Measurements from ENCODE around the gene TSHZ2. TPM values are rescaled to one million over a fixed set of nuclear protein-coding genes. Genes with fewer than 3 reads are reported as not detected.

TSHZ2 gene
- total RNA-seq, 2 experiments from 2014 or later = 0.38 to 0.54 TPM

DNA sequence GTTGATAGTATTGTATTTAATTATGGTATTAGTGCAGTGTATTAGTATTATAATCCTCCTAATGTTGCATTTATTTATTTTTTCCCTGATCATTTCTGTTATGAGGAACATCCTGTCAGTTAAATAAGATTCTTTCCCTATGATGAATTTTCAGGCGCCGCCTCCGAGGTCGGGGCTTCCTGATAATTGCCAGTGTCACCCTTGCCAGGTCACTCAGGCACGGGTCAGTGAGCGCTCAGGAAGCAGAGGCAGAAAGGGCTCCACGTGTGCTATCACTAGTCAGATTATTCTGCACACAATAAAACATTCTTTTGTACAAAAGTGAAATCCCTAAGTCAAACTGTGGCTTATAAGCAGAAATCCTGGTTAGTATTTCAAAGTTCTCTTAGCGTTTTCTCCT lies 64.8 kb downstream of the TSHZ2 start:
- intact Hi-C loops (cut with micrococcal nuclease) = no loop called here
- TF ChIP-seq, protein P1, sequence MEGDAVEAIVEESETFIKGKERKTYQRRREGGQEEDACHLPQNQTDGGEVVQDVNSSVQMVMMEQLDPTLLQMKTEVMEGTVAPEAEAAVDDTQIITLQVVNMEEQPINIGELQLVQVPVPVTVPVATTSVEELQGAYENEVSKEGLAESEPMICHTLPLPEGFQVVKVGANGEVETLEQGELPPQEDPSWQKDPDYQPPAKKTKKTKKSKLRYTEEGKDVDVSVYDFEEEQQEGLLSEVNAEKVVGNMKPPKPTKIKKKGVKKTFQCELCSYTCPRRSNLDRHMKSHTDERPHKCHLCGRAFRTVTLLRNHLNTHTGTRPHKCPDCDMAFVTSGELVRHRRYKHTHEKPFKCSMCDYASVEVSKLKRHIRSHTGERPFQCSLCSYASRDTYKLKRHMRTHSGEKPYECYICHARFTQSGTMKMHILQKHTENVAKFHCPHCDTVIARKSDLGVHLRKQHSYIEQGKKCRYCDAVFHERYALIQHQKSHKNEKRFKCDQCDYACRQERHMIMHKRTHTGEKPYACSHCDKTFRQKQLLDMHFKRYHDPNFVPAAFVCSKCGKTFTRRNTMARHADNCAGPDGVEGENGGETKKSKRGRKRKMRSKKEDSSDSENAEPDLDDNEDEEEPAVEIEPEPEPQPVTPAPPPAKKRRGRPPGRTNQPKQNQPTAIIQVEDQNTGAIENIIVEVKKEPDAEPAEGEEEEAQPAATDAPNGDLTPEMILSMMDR (IDR thresholded peaks at IDR 0.05) = no peak
- Mint-ChIP-seq H3K9me3 (no peaks in the 10 kb centered on the region), H3K4me3 (no peak overlapping the region), H3K36me3 (ENCODE audit: low read depth) (no peaks in the 10 kb centered on the region), H3K4me1 (ENCODE audit: low read depth) (peaks cover 5% of the 10 kb centered on the region), H3K27ac (no peak overlapping the region), H3K27me3 (no peaks in the 10 kb centered on the region)
- ATAC-seq = no peak
- DNase-seq = no peak
- POLR2A ChIA-PET = no interaction called here
- CTCF ChIA-PET = no interaction called here

DNA sequence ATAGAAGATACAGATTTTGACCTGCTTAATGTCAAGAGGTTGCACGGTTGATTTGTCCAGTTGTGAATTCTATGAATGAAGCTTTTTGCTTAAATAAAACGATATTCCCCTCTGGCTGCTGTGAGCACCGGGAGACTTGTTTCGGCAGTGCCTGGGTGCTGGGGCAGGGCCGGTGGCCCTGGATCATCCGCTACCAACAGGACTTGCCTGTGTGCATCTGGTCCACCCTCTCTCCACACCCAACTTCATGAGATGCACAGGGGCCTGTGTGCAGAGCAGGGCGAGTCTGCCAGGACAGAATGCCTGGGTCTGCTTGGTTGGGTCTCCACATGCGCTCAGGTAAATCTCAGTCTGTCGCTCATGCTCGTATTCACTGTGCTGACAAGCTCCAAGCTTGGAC lies 65.5 kb downstream of the TSHZ2 start:
- no peaks in the 10 kb centered on the region for H3K9me3 Mint-ChIP-seq
- no peaks in the 10 kb centered on the region for H3K36me3 Mint-ChIP-seq (ENCODE audit: low read depth)
- intact Hi-C loops (cut with micrococcal nuclease) = no loop called here
- H3K4me3 Mint-ChIP-seq = no peak overlapping the region
- no peak for DNase-seq
- TF ChIP-seq, protein P1 (IDR thresholded peaks at IDR 0.05) = no peak
- H3K27ac Mint-ChIP-seq = no peak overlapping the region
- H3K27me3 Mint-ChIP-seq = no peaks in the 10 kb centered on the region
- ChIA-PET POLR2A (no interaction called here), CTCF (interaction anchor here (0.5 kb wide), 1 partner anchor 736 kb away, joined by 3 read pairs; no protein-coding TSS in a partner anchor)
- peaks cover 5% of the 10 kb centered on the region for H3K4me1 Mint-ChIP-seq (ENCODE audit: low read depth)
- no peak for ATAC-seq

DNA sequence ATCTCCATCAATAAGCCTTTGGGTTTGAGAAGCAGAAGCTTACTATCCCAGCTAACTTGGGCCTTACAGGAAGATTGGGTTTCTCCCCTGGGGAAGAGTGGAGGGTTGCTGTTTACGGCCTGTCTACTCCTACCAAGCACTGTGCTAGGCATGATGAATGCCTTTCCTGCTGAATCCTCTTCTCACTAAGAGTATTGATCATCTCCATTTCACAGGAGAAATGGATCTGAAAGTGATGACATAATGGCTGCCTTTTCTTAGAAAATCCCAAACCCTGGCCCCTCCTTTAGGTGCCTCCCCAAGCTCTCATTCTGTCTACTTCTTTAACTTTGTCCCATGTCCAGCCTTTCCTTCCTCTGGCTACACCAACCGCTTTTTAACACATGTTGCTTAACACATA lies 66.1 kb downstream of the TSHZ2 start:
- TF ChIP-seq, protein P1 (IDR thresholded peaks at IDR 0.05) = no peak
- Mint-ChIP-seq H3K27me3 (no peaks in the 10 kb centered on the region), H3K4me3 (no peak overlapping the region), H3K9me3 (no peaks in the 10 kb centered on the region), H3K4me1 (ENCODE audit: low read depth) (peaks cover 5% of the 10 kb centered on the region), H3K36me3 (ENCODE audit: low read depth) (no peaks in the 10 kb centered on the region), H3K27ac (no peak overlapping the region)
- CTCF ChIA-PET = no interaction called here
- DNase-seq (no peak), ATAC-seq (no peak)
- intact Hi-C loops (cut with micrococcal nuclease) = no loop called here
- POLR2A ChIA-PET = no interaction called here

DNA sequence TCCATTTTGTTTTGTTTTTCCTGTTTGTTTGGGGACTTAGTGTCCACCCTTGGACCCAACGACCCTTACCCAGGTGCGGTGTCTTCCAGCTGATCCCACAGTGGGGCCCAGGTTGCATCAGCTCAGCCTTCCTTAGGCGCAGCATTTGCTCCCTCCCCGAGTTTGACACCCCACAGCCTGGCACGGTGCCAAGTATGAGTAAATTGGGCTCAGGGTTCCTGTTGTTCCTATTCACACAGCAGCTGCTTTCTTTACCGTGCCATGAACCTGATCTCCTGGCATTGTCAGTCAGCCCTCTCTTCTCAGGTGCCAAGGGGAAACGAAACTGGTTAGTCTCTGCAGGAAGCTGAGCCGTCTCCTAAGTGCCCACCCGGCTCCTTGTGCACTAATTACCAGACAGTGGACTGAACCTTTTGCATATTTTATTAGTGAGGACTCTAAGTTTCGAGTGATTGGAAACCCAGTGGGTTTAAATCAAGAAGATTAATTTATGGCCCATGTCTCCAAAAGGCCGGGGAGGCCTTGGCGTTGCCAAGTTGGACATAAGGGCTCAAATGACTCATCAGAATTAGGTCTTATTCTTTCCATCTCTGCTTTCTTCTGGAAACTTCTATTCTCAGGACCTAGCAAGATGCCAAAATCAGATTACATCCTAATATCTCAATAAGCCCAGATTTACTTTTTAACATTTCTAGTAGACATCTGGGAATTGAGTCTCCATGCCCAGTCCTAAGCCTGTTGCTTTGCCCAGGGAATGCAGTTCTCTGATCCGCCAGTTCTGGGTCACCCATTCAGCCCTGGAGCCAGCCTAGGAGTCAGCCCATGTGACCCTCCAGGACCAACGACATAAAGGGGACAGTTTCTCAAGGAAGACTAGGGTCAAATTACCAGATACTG lies 68.8 kb downstream of the TSHZ2 start:
- H3K4me3 Mint-ChIP-seq = no peak overlapping the region
- no peaks in the 10 kb centered on the region for H3K36me3 Mint-ChIP-seq (ENCODE audit: low read depth)
- ATAC-seq (no peak), DNase-seq (no peak)
- no peaks in the 10 kb centered on the region for H3K9me3 Mint-ChIP-seq
- H3K27me3 Mint-ChIP-seq = no peaks in the 10 kb centered on the region
- no peak overlapping the region for H3K27ac Mint-ChIP-seq
- CTCF ChIA-PET = no interaction called here
- intact Hi-C loops (cut with micrococcal nuclease) = no loop called here
- POLR2A ChIA-PET = no interaction called here
- no peaks in the 10 kb centered on the region for H3K4me1 Mint-ChIP-seq (ENCODE audit: low read depth)
- TF ChIP-seq, protein P1 (IDR thresholded peaks at IDR 0.05) = no peak

DNA sequence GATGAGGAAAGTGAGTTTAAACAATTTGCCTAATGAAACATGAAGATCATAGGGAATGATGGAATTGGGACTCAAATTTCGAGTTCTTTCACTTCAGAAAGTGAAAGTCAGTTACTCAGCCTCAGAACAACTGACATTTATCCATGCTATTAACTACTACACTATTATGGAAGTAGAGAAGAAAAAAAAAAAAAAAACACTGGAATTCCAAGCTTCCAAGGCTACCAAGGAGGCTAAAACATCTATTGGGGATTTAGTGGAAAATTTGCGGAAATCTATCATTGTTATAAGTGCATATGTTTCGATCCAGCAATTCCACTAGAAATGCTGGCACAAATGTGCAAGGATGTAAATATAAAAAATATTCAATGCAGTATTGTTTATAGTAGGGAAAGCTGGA lies 70.4 kb downstream of the TSHZ2 start:
- ChIA-PET CTCF (no interaction called here), POLR2A (no interaction called here)
- Mint-ChIP-seq H3K27me3 (no peaks in the 10 kb centered on the region), H3K9me3 (no peaks in the 10 kb centered on the region), H3K4me1 (ENCODE audit: low read depth) (no peaks in the 10 kb centered on the region), H3K36me3 (ENCODE audit: low read depth) (no peaks in the 10 kb centered on the region), H3K4me3 (no peak overlapping the region), H3K27ac (no peak overlapping the region)
- intact Hi-C loops (cut with micrococcal nuclease) = no loop called here
- TF ChIP-seq, protein P1 (IDR thresholded peaks at IDR 0.05) = no peak
- DNase-seq (no peak), ATAC-seq (no peak)
